Colon (tissue), 2 donors: Measurements from ENCODE around the gene PKD2L1.
"Not testable (repeated sequence)": the region's sequence is repeated elsewhere in the genome, so short reads cannot be mapped to it uniquely, and the experiment has no call there.

ENCODE experiments used
- FAIRE-seq: peaks from 2 replicates; lab custom pipeline; 2012; peaks lifted over from hg19 to GRCh38; lab: Jason Lieb, UNC
- donor health status: control.
- donor health status: control.

Gene PKD2L1

GRCh38 chr10:100330079-100330478 is at the start of gene PKD2L1:
Gene PKD2L1 (minus strand): TSS chr10:100330228. CDS start chr10:100330103, 125 bp downstream.
- no peak for FAIRE-seq

GRCh38 chr10:100377830-100378229 is 47.8 kb upstream of the PKD2L1 start:
- FAIRE-seq, result no peak

- FAIRE-seq, result not testable (repeated sequence)
Measured at GRCh38 chr10:100376656-100377055, 46.6 kb upstream of the PKD2L1 start.

- FAIRE-seq, result not testable (repeated sequence)
Measured at GRCh38 chr10:100374677-100375353, 44.8 kb upstream of the PKD2L1 start.

GRCh38 chr10:100374200-100374655 is 44.2 kb upstream of the PKD2L1 start:
- FAIRE-seq, result no peak

- FAIRE-seq, result no peak
Measured at GRCh38 chr10:100373298-100374199, 43.5 kb upstream of the PKD2L1 start.

- no peak for FAIRE-seq
Measured at GRCh38 chr10:100372415-100373297, 42.6 kb upstream of the PKD2L1 start.

GRCh38 chr10:100371482-100372027 is 41.5 kb upstream of the PKD2L1 start:
- FAIRE-seq, result no peak

- FAIRE-seq, result no peak
Measured at GRCh38 chr10:100370714-100371481, 40.9 kb upstream of the PKD2L1 start.

- FAIRE-seq, result no peak
Measured at GRCh38 chr10:100368721-100369120, 38.7 kb upstream of the PKD2L1 start.

GRCh38 chr10:100364735-100365391 is 34.8 kb upstream of the PKD2L1 start:
- peak; percentile 57 for FAIRE-seq

GRCh38 chr10:100364175-100364574 is 34.1 kb upstream of the PKD2L1 start:
- no peak for FAIRE-seq

- no peak for FAIRE-seq
Measured at GRCh38 chr10:100362570-100363496, 32.8 kb upstream of the PKD2L1 start.

- FAIRE-seq, result no peak
Measured at GRCh38 chr10:100360234-100360633, 30.2 kb upstream of the PKD2L1 start.

GRCh38 chr10:100359529-100360150 is 29.6 kb upstream of the PKD2L1 start:
- no peak for FAIRE-seq

- no peak for FAIRE-seq
Measured at GRCh38 chr10:100359030-100359432, 29.0 kb upstream of the PKD2L1 start.

GRCh38 chr10:100357059-100357858 is 27.2 kb upstream of the PKD2L1 start:
- FAIRE-seq, result no peak
